Renal pelvis (tissue), 4 donors: ENCODE results near the gene GYS1. TPM values are rescaled to one million over a fixed set of nuclear protein-coding genes. Genes with fewer than 3 reads are reported as not detected.
"Not testable (repeated sequence)": the region's sequence is repeated elsewhere in the genome, so short reads cannot be mapped to it uniquely, and the experiment has no call there.

Experiments used
- DNase-seq: peaks from one replicate; pipeline ENCODE4 v3.0.0-alpha.2; 2013
- polyA plus RNA-seq, 3 donors: library from polyadenylated mRNA; unstranded; fragments of 120-200 nt; gene quantifications; one replicate each; pipeline ENCODE4 v1.2.1, GENCODE V29; 2013; ENCODE audit not compliant: insufficient read length in 3 of 3

Gene GYS1
- polyA plus RNA-seq, 3 donors: 42.9 to 56.7 (median 55.5) TPM

DNA sequence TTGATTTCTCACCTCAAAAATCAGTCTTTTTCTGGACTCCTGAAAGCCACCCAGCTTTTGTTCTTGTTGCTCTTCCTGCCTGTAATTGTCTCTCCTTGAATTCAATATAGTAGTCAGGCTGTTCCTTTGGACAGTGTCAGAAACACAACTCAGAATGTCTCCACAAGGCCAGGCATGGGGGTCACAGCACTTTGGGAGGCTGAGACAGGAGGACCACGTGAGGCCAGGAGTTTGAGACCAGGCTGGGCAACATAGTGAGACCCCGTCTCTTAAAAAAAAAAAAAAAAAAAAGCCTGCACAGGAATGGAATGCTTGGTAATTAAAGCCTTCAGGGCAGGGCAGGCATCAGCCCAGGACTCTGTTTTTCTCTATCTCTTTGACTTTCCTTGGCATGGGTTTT is 47.3 kb downstream of the GYS1 start:
- DNase-seq: no peak

DNA sequence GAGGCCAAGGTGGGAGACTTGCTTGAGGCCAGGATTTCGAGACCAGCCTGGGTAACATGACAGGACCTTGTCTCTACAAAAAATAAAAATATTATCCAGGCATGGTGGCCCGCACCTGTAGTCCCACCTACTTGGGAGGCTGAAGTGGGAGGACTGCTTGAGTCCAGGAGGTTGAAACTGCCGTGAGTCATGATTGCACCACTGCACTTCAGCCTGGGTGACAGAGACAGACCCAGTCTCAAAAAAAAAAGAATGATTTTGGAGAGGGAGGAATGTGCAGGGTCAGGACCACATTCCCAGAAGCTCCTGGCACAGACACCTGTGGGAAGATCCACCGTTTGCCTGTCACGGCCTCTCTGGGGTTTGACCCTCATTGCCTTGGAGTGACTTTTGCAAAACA is 47.7 kb downstream of the GYS1 start:
- no peak for DNase-seq

DNA sequence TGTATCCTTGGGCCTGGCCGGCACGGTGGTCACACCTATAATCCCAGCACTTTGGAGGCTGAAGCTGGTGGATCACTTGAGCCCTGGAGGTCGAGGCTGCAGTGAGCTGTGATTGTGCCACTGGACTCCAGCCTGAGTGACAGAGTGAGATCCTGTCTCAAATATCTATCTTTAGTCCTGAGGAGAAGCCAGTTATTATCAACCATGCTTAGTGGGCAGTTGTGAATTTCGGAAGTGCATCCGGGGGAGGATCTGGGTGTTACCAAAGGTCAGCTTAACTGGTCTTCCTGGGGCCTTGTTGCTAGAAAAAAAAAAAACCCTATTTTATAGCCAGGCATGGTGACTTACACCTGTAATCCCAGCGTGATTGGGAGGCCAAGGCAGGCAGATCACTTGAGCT is 50.0 kb downstream of the GYS1 start:
- DNase-seq: no peak

DNA sequence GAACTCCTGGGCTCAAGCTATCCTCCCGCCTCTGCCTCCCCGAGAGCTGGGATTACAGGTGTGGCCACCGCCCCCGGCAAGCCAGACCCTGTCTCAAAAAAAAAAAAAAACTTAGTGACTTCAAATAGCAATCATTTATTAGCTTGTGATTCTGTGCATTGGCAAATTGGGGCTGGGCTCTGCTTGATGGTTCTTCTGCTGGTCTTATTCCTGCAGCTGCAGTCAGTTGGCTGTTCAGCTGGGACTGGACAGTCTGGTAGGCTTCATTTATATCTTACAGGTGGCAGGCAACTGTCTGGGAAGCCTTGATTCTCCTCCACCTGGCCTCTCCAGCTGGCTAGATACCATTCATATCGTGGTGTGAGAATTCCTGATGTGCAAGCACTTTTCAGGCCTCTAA is 52.2 kb downstream of the GYS1 start:
- no peak for DNase-seq

DNA sequence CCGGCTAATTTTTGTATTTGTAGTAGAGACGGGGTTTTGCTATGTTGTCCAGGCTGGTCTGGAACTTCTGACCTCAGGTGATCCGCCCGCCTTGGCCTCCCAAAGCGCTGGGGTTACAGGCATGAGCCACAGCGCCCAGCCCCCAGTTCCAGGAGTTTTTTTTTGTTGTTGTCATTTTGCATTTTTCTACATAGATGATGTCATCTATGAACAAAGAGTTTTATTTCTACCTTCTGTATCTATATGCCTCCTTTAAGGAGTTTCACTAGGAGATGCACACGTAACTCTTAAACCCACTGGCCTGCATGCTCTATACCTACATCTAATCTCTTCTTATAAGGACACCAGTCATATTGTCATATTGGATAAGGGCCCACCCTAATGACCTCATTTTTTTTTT is 54.9 kb downstream of the GYS1 start:
- no peak for DNase-seq

DNA sequence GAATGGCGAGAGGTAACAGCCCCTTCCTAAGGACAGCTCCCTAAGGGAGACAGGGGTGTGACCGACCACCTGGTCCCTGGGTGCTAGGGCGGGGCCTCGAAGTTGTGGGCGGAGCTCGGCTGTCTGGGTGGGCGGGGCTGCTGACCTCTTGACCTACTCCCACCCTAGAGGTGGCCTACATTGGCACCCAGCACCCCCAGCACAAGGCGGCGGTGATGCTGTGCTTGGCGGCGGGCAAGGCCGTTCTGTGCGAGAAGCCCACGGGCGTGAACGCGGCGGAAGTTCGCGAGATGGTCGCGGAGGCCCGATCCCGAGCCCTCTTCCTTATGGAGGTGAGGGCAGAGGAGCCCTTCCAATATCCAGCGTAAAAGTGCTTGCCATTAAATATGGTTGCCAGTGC is 57.2 kb downstream of the GYS1 start:
- DNase-seq: no peak

DNA sequence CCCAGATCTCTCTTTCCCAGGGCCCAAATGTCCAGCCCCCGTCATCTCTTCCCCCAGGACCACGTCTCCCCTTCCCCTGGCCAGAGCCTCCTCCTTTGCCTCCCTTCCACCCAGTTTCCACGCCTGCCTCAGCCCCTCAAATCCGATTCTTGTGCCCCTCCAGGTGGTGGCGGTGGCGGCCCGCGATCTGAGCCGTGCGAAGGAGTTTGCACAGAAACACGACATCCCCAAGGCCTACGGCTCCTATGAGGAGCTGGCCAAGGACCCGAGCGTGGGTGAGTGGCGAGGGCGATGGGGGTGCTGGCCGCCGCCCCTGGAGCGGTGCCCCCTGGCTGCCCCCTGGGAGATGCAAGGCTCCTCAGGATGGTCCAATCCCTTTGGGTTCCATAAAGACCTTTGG is 58.3 kb downstream of the GYS1 start:
- no peak for DNase-seq

DNA sequence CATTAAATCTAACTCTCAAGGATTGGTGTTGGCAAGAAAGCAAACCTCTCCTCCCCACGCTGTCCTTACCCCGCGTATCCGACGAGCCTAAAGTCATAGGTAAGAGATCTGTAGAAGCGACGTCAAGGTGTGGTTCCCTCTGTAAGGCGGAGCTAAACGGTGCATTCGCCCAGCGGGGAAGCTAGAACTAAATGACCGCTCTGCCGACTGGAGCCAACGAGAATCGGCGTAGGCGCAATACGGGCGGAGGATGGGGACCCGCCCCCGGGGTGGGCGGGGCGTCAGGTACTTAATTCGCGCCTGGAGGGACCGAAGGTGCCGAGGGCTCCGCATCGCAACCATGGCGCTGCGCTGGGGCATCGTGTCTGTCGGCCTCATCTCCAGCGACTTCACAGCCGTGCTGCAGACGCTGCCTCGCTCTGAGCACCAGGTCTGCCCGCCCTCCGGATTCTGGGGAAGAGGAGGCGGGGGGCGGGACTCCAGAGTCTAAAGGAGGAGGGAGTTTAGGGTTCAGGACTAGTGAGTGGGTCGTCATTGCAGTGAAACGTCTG is 59.7 kb downstream of the GYS1 start, which contains the start of gene DHDH:
Gene DHDH (plus strand): TSS at position 318 of the 551 bp plus-strand sequence. CDS start 23 bp downstream, at position 341.
- peak; percentile 81 for DNase-seq

DNA sequence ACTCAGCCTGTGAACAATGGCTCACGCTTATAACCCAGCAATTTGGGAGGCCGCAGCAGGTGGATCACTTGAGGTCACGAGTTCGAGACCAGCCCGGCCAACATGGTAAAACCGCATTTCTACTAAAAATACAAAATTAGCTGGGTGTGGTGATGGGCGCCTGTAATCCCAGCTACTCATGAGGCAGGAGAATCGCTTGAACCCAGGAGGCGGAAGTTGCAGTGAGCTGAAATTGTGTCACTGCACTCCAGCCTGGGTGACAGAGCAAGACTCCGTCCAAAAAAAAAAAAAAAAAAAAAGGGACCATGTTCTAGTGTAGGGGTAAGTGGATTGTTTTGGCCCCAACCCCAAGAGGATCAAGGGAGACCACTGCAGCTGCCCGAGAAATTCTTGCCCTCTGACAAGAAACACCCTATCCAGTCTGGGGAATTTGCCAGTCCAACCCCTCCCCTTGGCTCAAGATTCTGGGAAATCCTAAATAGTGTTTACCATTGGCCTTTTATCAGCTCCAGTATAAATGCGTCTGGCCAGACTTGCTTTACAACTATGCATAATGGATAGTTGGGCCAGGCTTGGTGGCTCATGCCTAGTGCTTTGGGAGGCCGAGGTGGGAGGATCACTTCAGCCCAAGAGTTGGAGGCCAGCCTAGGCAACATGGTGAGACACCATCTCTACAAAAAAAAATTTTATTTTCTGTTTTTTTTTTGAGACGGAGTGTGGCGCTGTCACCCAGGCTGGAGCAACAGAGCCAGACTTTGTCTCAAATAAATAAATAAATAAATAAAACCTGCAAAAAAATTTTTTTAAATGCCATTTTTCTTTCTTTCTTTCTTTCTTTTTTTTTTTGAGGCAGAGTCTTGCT is 64.7 kb downstream of the GYS1 start:
- no peak for DNase-seq

DNA sequence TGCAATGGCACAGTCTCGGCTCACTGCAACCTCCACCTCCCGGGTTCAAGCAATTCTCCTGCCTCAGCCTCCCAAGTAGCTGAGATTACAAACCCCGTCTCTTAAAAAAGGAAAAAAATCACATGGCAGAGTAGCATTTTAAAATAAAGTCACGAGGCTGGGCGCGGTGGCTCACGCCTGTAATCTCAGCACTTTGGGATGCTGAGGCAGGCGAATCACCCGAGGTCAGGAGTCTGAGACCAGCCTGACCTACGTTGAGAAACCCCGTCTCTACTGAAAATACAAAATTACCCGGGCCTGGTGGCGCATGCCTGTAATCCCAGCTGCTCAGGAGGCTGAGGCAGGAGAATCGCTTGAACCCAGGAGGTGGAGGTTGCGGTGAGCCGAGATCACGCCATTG is 65.4 kb downstream of the GYS1 start:
- not testable (repeated sequence) for DNase-seq

DNA sequence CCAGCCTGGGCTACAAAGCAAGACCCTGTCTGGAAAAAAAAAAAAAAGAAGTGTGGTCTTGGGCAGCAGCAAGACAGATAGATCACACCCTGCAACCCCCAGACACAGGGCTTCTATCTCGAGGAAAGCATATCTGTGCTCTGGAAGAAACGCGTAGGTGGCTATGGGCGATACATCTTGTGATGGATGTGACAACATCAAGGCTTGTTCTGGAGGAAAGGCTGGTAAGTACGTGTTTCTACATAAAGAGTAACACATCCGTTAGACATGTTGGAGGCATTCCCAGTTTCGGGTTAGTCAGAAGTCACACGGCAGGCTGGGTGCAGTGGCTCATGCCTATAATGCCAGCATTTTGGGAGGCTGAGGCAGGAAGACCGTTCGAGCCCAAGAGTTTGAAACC is 66.2 kb downstream of the GYS1 start:
- no peak for DNase-seq

DNA sequence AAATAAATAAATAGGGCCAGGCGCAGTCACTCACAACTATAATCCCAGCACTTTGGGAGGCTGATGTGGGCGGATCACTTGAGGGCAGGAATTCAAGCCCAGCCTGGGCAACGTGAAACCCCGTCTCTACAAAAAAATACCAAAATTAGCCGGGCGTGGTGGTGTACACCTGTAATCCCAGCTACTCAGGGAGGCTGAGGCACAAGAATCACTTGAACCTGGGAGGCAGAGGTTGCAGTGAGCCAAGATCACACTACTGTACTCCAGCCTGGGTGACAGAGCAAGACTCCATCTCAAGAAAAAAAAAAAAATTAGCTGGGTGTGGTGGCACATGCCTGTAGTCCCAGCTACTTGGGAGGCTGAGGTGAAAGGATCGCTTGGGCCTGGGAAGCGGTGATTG is 67.2 kb downstream of the GYS1 start:
- not testable (repeated sequence) for DNase-seq

DNA sequence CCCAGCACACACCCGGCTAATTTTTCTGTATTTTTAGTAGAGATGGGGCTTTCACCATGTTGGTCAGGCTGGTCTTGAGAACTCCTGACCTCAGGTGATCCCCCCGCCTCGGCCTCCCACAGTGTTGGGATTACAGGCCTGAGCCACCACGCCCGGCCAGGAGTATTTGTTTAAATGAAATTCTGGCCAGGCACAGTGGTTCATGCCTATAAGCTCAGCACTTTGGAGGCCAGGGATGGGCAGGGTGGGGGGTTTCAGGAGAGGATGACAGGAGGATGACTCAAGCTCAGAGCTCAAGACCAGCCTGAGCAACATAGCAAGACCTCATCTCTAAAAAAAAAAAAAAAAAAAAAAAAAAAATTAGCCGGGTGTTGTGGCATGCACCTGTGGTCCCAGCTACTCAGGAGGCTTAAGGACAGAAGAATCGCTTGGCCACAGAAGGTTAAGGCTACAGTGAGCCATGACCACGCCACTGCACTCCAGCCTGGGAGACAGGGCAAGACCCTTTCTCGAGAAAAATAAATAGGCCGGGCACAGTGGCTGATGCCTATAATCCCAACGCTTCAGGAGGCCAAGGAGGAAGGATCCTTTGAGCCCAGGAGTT is 67.8 kb downstream of the GYS1 start:
- no peak for DNase-seq

DNA sequence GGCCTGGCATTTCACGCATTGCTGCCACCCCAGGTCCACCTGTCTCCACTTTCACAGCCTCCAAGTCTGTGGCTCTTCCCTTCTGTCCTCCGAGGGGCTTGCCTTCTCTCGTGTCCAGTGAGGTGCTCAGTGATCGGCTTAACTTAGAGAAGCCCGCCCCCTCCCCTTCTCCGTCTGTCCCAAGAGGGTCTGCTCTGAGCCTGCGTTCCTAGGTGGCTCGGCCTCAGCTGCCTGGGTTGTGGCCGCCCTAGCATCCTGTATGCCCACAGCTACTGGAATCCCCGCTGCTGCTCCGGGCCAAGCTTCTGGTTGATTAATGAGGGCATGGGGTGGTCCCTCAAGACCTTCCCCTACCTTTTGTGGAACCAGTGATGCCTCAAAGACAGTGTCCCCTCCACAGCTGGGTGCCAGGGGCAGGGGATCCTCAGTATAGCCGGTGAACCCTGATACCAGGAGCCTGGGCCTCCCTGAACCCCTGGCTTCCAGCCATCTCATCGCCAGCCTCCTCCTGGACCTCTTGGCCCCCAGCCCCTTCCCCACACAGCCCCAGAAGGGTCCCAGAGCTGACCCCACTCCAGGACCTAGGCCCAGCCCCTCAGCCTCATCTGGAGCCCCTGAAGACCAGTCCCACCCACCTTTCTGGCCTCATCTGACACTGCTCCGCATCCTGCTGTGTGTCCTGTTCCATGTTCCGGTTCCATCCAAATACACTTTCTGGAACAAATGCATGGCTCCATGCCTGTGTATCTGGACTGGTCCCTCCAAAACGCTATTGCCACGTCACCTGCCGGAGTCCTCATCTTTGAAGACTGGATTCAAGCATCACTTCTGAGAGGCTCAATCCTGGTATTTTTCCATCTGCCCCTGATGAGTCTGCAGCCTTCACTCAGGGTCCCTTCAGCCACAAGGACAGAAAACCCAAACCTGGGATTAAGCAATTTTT is 70.3 kb downstream of the GYS1 start:
- no peak for DNase-seq

DNA sequence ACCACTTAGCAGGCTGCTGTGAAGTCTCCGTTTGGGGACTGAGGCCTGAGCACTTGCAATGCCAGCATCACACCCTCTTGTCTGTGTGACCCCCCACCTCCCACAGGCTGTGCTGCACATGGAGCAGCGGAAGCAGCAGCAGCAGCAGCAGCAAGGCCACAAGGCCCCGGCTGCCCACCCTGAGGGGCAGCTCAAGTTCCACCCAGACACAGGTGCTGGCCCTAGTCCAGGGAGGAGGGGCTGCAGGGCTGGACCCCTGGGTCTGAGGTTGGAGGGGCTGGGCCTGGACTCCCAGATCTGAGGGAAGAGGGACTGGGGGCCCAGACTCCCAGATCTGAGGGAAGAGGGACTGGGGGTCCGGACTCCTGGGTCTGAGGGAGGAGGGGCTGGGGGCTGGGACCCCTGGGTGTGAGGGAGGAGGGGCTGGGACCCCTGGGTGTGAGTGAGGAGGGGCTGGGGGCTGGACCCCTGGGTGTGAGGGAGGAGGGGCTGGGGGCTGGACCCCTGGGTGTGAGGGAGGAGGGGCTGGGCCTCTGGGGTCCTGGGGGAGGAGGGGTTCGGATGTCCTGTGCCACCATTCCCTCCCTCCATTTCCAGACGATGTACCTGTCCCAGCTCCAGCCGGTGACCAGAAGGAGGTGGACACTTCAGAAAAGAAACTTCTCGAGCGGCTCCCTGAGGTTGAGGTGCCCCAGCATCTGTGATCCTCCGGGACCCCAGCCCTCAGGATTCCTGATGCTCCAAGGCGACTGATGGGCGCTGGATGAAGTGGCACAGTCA is 71.2 kb downstream of the GYS1 start:
- no peak for DNase-seq

DNA sequence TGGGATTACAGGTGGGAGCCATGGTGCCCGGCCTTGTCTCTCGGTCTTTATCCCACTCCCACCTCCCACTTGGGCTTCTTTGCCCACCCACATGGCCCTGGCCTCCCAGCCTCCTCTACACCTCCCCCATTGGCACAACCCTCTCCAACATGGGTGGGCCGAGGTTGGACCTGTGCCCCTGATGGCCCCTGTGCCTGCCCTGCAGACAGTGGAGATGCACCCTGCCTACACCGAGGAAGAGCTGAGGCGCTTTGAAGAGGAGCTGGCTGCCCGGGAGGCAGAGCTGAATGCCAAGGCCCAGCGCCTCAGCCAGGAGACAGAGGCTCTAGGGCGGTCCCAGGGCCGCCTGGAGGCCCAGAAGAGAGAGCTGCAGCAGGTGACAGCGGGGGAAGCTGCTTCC is 72.2 kb downstream of the GYS1 start:
- no peak for DNase-seq

DNA sequence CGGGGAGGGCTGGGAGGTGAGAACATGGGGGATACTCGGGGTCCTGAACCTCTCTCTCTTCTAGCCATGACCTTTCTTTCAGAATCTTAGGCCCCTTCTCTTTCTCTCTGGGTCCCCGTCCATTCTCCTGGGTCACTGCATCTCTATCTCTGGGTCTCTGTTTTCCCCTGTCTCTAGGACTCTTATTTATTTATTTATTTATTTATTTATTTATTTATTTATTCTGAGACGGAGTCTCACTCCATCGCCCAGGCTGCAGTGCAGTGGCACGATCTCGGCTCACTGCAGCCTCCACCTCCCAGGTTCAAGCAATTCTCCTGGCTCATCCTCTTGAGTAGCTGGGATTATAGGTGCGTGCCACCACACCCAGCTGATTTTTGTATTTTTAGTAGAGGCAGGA is 73.8 kb downstream of the GYS1 start:
- not testable (repeated sequence) for DNase-seq

DNA sequence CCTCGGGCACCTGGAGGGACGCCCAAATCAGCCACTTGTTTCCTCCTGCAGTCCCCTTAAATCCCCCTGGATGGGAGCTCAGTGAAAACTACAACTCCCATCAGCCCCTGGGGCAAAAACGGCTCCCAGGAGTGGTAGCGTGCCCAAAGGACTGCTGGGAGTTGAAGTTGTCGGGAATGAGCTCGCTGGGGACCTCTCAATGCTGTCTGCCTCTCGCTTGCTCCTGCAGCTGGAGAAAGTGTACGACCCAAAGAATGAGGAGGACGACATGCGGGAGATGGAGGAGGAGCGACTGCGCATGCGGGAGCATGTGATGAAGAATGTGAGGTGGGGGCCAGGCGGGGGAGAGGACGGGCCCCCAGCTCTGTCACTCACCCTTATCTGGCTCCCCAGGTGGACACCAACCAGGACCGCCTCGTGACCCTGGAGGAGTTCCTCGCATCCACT is 74.3 kb downstream of the GYS1 start:
- no peak for DNase-seq
